D341Med (cell line): Measurements from ENCODE around the gene B4GALNT1.
"Not testable (repeated sequence)": the region's sequence is repeated elsewhere in the genome, so short reads cannot be mapped to it uniquely, and the experiment has no call there.

Experiments used
- DNase-seq: peaks from one replicate; pipeline ENCODE4 v3.0.0; 2012; ENCODE audit warnings: low spot score

The B4GALNT1 gene

GRCh38 chr12:57637364-57637763, 4.4 kb upstream of the B4GALNT1 start:
- no peak for DNase-seq

- DNase-seq, result not testable (repeated sequence)
Measured at GRCh38 chr12:57636731-57637130, 3.7 kb upstream of the B4GALNT1 start.

GRCh38 chr12:57632073-57632957, 686 bp downstream of the B4GALNT1 start:
- peak; percentile 66 for DNase-seq

GRCh38 chr12:57631566-57632072, 1.4 kb downstream of the B4GALNT1 start:
- peak; percentile 53 for DNase-seq

GRCh38 chr12:57630891-57631433, 2.0 kb downstream of the B4GALNT1 start:
- DNase-seq, result peak; percentile 15

- peak; percentile 14 for DNase-seq
Measured at GRCh38 chr12:57629897-57630471, 3.0 kb downstream of the B4GALNT1 start.

- peak; percentile 9 for DNase-seq
Measured at GRCh38 chr12:57628280-57629191, 4.5 kb downstream of the B4GALNT1 start.

- peak; percentile 17 for DNase-seq
Measured at GRCh38 chr12:57627501-57628279, 5.3 kb downstream of the B4GALNT1 start.

- no peak for DNase-seq
Measured at GRCh38 chr12:57626921-57627445, 6.0 kb downstream of the B4GALNT1 start.

- DNase-seq, result no peak
Measured at GRCh38 chr12:57626111-57626920, 6.7 kb downstream of the B4GALNT1 start.

GRCh38 chr12:57625261-57626032, 7.6 kb downstream of the B4GALNT1 start:
- DNase-seq, result no peak

- DNase-seq, result no peak
Measured at GRCh38 chr12:57624441-57625220, 8.4 kb downstream of the B4GALNT1 start.

- DNase-seq, result no peak
Measured at GRCh38 chr12:57623811-57624390, 9.1 kb downstream of the B4GALNT1 start.

GRCh38 chr12:57623385-57623784, 9.6 kb downstream of the B4GALNT1 start:
- peak; percentile 6 for DNase-seq

GRCh38 chr12:57622293-57623245, 10.4 kb downstream of the B4GALNT1 start:
- peak; percentile 33 for DNase-seq

- peak; percentile 92 for DNase-seq
Measured at GRCh38 chr12:57621497-57622292, 11.3 kb downstream of the B4GALNT1 start.
